GM23248 (cell line): ENCODE data around the gene TMEM108.

Source experiments
- EZH2 ChIP-seq: fragments of 200-600 bp; sonication (generic); IDR thresholded peaks from 2 replicates; pipeline ENCODE4 v1.6.1; 2018; ENCODE audit warnings: antibody characterized with exemption, mild to moderate bottlenecking; ENCODE audit not compliant: insufficient read depth, poor library complexity, severe bottlenecking
- EZH2phosphoT487 ChIP-seq: fragments of 200-600 bp; sonication (generic); IDR thresholded peaks from 2 replicates; pipeline ENCODE4 v1.6.1; 2018; ENCODE audit warnings: antibody characterized with exemption, moderate library complexity, mild to moderate bottlenecking, low read depth; ENCODE audit not compliant: insufficient read depth

GRCh38 chr3:133037436-133037835 lies 755 bp upstream of the TMEM108 start:
- TF ChIP-seq EZH2, result no peak
- no peak for TF ChIP-seq EZH2phosphoT487
